Left lung (tissue), 10 donors: ENCODE results near the gene ARL4D. TPM values are rescaled to one million over a fixed set of nuclear protein-coding genes. Genes with fewer than 3 reads are reported as not detected.

Experiments
- ATAC-seq: fragments of 200-7000 bp; cut with Tn5 transposase; one replicate; pipeline ENCODE4 v1.9.1; 2020; ENCODE audit warnings: moderate library complexity
- DNase-seq, 4 donors: peaks; one replicate each; pipeline ENCODE4 v3.0.0-alpha.2; 2013 to 2020
- H3K27ac ChIP-seq, 2 donors: fragments of 200-600 bp; sonication (generic) in 1 of 2; one replicate each; pipeline versions ENCODE4 v1.5.0 to v1.8.0; 2020 to 2021
- H3K27me3 ChIP-seq, 2 donors: fragments of 200-600 bp; sonication (generic) in 1 of 2; one replicate each; pipeline versions ENCODE4 v1.5.0 to v1.8.0; 2020 to 2021
- H3K36me3 ChIP-seq, 2 donors: fragments of 200-600 bp; sonication (generic) in 1 of 2; one replicate each; pipeline versions ENCODE4 v1.5.0 to v1.8.0; 2020 to 2021
- H3K4me1 ChIP-seq, 2 donors: fragments of 200-600 bp; one replicate each; pipeline ENCODE4 v1.8.0; 2021
- H3K4me3 ChIP-seq, 2 donors: fragments of 200-600 bp; sonication (generic) in 1 of 2; one replicate each; pipeline versions ENCODE4 v1.5.0 to v1.8.0; 2020 to 2021; ENCODE audit warnings: mild to moderate bottlenecking in 1 of 2
- H3K9me3 ChIP-seq, 2 donors: fragments of 200-600 bp; sonication (generic) in 1 of 2; one replicate each; pipeline versions ENCODE4 v1.5.0 to v1.8.0; 2020 to 2021
- CTCF ChIP-seq, 2 donors: fragments of 200-600 bp; sonication (generic) in 1 of 2; IDR thresholded peaks; one replicate each; pipeline versions ENCODE4 v1.5.0 to v1.8.0; 2021; ENCODE audit warnings: antibody characterized with exemption in 2 of 2
- intact Hi-C, 2 donors: fragments of 100-400 bp; cut with DNase I; formaldehyde crosslinking; loops; one replicate each; pipeline versions ENCODE4 v1.11.2 to v1.14.2; 2022
- polyA plus RNA-seq, 6 donors: library from polyadenylated mRNA; unstranded; fragments of 120-200 nt; gene quantifications; one replicate each; pipeline ENCODE4 v1.2.1, GENCODE V29; 2013; ENCODE audit not compliant: insufficient read length in 6 of 6
- total RNA-seq, 2 donors: library from RNA; stranded (reverse); fragmentation: NEBNext Ultra II Directional; extraction: Animal tissue kit (Norgen Biotek cat#: 25700); gene quantifications; one replicate each; pipeline ENCODE4 v1.2.1, GENCODE V29; 2021
- donor health status: DM: no; HTN: yes; CAD: no.
- donor health status: DM: no; HTN: no; CAD: no.

The ARL4D gene
- total and polyA plus RNA-seq, 8 donors = 5.9 to 13.0 (median 9.7) TPM

DNA sequence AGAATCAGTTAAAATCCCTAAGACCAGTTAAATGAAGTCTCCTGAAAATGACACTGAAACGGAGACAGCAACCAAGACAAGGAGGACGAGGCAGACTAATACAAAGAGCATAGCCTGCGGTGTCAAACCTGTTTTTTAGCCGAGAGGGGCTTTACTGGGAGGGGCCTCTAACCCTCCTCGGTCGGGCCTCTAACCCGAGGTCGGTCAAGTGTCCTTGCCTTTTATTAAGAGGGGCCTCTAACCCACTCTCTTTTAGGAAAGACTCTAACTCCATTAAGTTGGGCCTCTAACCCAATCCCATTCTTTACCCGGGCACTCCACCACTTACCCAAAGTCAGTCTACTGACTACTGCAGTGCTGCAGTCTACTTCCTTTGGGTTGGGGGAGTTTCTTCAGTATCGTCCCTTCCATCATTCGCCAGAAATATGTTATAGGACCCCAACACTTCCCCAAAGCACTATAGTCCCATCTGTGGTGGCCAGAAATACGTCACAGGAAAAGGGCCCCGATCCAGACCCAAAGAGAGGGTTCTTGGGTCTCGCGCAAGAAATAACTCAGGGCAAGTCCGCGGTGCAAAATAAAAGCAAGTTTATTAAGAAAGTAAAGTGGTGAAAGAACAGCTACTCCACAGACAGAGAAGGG is 39.2 kb upstream of the ARL4D start:
- ATAC-seq (no peak), DNase-seq (no peak)
- H3K9me3 ChIP-seq = no peaks in the 10 kb centered on the region
- TF ChIP-seq CTCF (IDR thresholded peaks at IDR 0.05) = no peak
- no peaks in the 10 kb centered on the region for H3K36me3 ChIP-seq
- H3K4me3 ChIP-seq = peak overlapping the region in 1 of 2 donors; percentile 52
- H3K4me1 ChIP-seq = peaks cover 0 to 17% of the 10 kb centered on the region in 2 donors
- peak overlapping the region; percentile 87 to 93 for H3K27ac ChIP-seq
- intact Hi-C loops = no loop called here
- no peaks in the 10 kb centered on the region for H3K27me3 ChIP-seq

GRCh38 chr17:43360376-43360738 is 38.4 kb upstream of the ARL4D start:
- intact Hi-C loops = no loop called here
- H3K27ac ChIP-seq = peak overlapping the region; percentile 87 to 93
- ATAC-seq = peak; percentile 32
- peaks cover 0 to 17% of the 10 kb centered on the region in 2 donors for H3K4me1 ChIP-seq
- H3K27me3 ChIP-seq = no peaks in the 10 kb centered on the region
- H3K4me3 ChIP-seq = peak overlapping the region; percentile 7 to 52
- TF ChIP-seq CTCF (IDR thresholded peaks at IDR 0.05) = no peak
- DNase-seq = peak in 2 of 4 donors; percentile 78 to 89
- no peaks in the 10 kb centered on the region for H3K36me3 ChIP-seq
- H3K9me3 ChIP-seq = no peaks in the 10 kb centered on the region

DNA sequence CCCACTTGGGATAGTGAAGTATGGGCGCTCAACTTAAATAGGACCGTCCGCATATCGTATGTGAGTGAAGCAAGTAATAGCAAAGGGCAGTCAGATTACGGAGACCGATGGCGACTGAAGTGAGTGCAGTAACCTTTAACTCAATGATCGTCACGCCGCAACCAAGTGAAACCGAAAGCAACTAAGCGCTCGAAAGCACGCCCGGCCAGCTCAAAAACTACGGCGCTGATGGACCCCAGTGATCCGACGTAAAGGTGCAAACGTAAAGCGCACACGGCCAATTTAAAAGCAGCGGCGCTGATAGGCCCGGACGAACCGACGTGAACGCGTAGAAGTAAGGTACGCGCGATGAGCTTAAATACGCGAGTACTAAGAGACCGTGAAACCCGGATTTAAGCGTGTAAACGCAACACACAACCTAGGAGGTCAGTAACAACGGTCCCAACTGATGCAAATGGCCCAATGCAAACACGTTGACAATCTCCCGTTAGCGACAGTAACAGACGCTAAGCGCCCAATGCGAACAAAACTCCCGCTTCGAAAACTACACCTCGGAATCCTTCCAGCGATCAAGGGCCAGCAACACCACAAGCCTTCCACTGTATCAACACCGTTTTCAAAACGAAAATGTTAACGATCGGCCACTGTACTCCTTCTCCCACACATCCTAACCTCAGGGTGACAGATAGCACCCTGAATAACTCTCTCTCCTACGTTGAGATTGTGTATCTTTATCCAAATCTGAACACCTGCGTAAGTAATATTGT is 37.9 kb upstream of the ARL4D start:
- no peaks in the 10 kb centered on the region for H3K27me3 ChIP-seq
- peak; percentile 82 to 99 (median 94) for DNase-seq
- peak overlapping the region; percentile 11 to 52 for H3K4me3 ChIP-seq
- H3K4me1 ChIP-seq = peaks cover 0 to 17% of the 10 kb centered on the region in 2 donors
- TF ChIP-seq CTCF (IDR thresholded peaks at IDR 0.05) = no peak
- peak overlapping the region; percentile 87 to 93 for H3K27ac ChIP-seq
- no peaks in the 10 kb centered on the region for H3K9me3 ChIP-seq
- ATAC-seq = peak; percentile 80
- H3K36me3 ChIP-seq = no peaks in the 10 kb centered on the region
- intact Hi-C loops = no loop called here

- intact Hi-C loops = no loop called here
- H3K4me1 ChIP-seq = peaks cover 5 to 30% of the 10 kb centered on the region in 2 donors
- ATAC-seq (no peak), DNase-seq (no peak)
- no peak for TF ChIP-seq CTCF (IDR thresholded peaks at IDR 0.05)
- no peak overlapping the region for H3K4me3 ChIP-seq
- H3K27ac ChIP-seq = no peak overlapping the region
- H3K9me3 ChIP-seq = no peaks in the 10 kb centered on the region
- no peaks in the 10 kb centered on the region for H3K27me3 ChIP-seq
- no peaks in the 10 kb centered on the region for H3K36me3 ChIP-seq
Measured at GRCh38 chr17:43363181-43363925, 35.4 kb upstream of the ARL4D start.

DNA sequence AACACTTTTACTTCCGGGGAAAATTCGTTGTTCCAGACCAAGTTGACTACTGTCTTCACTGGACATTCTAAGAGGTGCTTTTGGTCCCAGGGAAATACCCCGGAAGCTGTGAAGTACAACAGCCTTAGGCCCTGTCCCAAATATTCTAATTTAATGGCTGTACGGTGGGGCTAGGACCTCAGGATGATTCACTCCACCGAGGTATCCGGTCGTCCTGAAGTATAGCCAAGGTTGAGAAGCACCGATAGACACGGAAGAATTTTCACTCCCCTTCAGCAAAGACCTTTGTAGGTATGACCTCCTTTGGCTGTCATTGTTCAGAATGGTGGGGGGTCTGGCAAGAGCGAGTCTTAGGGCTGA is 34.9 kb upstream of the ARL4D start:
- no peak for ATAC-seq

More for the DNA sequence above, 34.9 kb upstream of the ARL4D start:
- no peak for DNase-seq
- Histone ChIP-seq H3K4me3 (no peak overlapping the region), H3K36me3 (no peaks in the 10 kb centered on the region), H3K27ac (no peak overlapping the region), H3K9me3 (no peaks in the 10 kb centered on the region), H3K4me1 (peaks cover 5 to 32% of the 10 kb centered on the region in 2 donors), H3K27me3 (no peaks in the 10 kb centered on the region)
- intact Hi-C loops = no loop called here
- TF ChIP-seq CTCF (IDR thresholded peaks at IDR 0.05) = no peak
